HG02885 (cell line): ENCODE measurements around the gene ARGLU1.

Experiments used
- ATAC-seq: cut with Tn5 transposase; IDR thresholded peaks from one replicate; pipeline ENCODE4 v1.9.1; 2021; ENCODE audit warnings: mild to moderate bottlenecking; ENCODE audit not compliant: unreplicated experiment, poor library complexity

ARGLU1 gene

DNA sequence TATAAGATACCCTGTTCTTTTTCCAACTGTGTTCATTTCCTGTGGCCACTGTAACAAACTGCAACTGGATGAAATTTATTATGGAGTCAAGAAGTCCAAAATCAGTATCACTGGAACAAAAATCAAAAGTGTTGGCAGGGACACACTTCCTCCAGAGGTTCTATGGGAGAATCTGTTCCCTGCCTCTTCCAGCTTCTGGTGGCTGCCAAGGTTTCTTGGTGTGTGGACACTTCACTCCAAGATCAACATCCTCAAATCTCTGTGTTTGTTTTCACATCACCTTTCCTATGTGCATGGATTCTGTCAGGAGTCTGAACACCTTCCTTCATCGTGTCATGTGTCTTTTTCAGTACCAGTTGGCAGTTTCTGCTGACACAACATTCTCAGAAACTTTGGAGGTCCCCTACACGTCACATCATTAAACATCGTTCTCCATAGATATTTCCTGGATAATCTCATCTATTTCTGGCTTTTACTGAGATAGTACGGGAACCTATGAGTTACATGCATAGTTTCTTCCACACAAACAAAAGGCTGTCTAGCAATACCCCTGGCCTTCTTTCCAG is 17.3 kb downstream of the ARGLU1 start:
- no peak for ATAC-seq

DNA sequence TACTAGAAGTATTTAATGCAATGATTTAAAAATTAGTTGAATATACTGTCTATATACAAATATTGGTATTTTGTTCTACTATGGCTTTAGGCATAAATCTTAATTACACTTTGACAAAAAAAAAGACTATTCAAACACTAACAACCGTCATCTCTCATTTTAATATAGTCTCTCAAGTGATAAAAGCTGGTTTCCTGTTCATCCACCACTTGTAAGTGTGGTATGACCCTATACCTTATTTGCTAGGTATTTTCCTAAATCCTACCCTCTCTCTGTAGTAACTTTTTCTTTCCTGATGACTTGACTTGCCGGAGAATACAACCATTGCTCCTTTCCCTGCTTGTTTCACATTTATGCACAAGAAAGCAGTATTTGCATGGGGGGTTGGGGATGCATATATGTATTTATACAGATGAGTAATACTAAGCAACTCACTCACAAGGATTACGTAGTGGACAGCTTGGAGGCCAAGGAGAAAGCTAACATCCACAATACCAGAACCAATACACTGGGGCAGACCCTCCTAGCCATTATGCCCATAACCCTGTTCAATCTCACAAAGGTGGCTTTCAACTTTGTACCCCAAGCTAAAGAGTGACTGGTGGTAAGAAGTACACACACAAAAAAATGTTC is 19.8 kb downstream of the ARGLU1 start:
- no peak for ATAC-seq

DNA sequence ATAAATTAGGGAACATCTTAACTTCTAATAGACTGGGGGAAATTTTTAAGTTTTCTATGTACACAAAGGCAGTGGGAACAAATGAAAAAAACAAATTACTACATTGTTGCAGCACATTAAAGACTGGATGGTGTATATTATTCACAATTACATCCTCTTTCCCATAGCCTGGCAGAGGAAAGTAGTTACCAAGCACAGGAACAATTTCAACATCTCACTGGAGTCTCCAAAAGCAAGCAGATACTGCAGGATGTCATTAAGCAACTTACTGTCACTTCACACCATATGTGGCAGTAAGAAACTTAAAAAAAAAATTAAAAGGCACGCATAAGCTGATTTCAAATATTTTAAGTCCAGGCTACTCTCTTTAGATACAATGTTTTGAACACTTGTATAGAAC is 26.1 kb downstream of the ARGLU1 start:
- ATAC-seq, result no peak

DNA sequence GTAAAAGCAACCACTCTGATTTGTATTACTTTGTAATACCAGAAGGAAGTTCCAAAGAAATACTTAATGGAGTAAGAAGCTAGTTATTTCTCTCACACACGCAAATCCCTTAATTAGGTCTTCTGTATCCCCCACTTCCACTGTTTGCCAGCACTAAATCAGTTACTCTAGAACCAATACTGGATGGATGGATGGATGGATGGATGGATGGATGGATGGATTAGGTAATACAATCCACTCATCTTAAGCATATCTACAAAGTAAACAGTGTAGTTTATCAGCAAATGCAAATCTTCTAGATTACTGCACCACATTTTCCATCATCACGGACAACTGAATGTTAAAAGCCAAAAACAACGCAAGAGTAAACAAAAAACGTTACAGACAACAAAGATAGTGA is 27.3 kb downstream of the ARGLU1 start:
- ATAC-seq, result no peak

DNA sequence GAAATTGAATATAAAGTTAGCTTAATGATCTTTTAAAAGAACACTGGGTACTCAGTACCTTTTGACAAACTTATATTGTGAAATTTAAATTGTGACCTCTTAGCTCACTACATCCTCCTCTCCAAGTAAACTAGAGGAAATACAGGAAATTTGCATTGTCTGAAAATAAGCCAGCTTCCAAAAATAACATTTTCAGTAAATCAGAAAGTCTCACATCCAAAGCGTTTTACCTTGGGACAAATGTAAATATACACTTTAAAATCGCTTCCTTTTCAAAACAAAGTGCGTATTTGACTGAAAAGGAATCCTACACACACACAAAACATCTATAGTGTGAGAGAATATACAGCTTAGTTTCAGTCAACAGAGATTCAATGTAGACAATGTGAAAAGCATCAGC is 30.4 kb downstream of the ARGLU1 start:
- ATAC-seq, result no peak

DNA sequence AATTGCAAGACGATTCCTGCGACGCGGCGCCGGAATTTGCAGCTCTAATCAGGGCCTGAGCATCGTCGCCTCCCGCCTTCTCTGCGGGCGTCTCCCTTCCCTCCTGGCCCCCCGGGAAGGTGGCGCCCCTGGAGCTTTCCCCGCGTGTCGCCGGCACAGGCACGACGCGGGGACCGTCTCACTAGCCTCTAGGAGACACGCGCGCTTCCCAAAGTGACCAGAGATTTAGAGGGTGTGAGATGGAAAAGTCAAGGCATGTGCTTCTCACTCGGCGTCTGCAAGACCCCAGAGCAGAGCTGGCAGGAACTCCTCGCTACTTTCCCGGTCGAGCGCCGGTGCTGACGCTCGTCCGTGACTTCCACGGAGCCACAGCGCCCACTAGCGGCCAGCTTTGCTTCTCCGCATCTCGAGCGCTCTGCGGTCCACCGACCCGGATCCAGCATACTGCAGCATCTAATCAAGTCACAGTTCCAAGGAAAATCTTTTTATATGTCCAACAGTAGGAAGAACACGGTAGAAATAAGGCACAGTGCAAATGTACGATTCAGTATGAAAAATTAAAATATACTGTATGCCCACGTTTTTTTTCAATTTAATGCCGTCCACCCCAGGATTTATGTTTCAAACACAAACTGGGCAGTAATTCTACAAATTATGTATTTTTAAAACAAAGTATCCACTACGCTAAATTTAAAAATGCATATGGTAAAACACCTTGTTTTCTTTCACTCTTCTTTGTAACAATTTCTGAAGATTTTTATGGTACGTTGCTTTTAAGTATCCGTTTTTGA is 31.5 kb downstream of the ARGLU1 start:
- peak; percentile 36 for ATAC-seq

DNA sequence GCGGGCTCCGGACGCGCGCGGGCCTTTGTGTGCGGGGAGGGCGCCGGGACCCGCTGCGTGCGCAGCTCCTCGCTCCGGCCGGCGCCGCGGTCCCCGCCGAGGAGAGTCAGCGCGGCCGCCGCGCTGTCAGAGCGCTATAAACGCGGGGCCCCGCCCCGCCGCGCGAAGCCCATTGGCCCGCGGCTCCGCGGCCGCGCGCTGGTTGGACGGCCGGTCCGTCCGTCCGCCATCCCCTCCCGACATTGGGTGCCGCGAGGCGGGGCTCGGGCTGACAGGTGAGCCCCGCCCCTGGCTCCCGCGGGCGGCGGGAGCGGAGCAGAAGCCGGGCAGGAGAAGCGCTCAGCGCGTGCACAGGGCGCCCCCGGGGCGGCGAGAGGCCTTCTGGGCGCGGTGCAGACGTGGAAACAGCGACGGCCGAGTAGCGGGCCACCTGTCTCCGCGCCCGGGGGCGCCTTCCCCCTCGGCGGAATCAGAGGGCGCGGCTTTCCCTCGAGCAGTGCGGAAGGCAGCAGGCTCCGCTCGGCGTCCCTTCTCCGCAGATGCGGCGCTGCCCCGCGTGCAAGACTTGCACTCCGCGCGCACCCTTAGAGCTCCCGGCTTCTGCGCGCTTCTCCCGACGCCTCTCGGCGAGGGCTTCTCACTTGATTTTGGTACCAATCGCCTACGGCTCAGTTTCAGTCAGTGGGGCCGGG is 32.2 kb downstream of the ARGLU1 start, which contains the start of gene EFNB2:
TSS of gene EFNB2 (minus strand) at position 111 of the 692 bp plus-strand sequence. CDS start 698 bp downstream, outside the sequence.
- ATAC-seq, result peak; percentile 95

DNA sequence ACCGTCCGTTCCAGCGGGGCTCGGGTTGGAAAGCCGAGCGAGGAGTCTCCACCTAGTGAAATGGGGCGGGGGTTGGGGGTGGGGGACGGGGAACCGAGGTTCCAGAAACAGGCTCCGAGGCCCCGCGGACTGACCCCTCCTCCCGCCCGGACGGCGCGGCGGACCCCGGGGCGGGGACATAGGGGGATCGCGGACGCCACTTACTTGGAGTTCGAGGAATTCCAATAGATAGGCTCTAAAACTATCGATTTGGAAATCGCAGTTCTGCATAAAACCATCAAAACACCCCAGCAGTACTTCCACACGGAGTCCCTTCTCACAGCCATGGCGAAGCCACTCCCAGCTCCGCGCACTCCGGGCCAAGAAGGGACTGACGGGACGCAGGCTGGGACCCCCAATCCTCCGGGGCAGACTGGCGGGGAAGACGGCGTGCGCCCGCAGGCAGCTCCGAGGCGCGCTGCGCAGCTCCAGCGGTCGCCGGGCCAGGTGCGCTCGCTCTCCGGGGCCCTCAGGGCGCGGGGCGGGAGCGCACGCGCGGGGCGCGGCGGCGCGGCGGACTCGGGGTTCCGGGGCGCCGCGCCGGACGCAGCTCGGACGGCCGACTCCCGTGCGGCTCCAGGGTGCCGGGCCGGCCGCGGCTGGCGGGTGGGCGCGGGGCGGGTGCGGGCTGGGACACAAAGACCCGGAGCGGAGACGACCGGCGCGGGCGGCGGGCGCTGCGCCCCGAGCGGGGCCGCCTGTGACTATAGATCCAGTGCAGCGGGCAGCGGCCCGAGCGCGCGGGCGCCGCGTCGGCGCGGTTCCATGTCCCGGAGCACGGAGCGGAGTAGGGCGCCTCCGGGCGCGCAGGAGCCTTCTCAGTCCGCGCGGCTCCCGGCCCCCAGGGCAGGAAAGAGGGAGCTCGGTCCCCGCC is 33.0 kb downstream of the ARGLU1 start:
- peak; percentile 32 for ATAC-seq

DNA sequence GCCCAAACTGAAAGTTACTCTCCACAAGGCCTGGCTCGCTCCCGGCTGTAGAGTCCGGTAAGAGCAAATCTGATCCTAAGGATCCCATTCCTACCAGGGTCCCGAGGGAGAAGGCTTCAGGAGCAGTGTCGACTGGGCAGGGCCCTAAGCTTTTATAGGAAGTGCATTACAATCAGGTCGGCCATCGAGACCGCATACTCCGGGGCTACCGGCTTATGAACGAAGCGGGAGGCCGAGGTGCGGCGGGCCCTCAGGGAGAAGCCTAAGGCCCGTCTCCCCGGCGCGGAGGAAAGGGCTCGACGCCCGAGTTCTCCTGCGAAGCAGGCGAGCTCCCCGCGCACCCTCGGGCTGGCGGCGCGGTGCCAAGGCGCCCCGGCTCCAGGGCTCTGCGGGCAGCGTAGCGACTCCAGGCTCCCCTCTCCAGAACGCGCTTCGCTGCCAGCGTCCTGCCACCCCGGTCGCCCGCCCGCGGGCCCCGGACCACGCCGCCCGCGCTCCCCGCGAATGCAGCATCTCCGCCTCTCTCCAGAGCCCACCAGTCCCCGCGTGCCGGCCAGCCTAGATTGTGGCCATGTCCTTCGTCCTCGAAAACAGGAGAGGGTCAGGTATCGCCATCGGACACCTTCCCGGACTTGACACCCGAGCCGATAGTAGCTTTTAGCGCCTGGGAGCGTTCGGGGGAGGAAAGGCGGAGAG is 33.8 kb downstream of the ARGLU1 start:
- ATAC-seq, result no peak

DNA sequence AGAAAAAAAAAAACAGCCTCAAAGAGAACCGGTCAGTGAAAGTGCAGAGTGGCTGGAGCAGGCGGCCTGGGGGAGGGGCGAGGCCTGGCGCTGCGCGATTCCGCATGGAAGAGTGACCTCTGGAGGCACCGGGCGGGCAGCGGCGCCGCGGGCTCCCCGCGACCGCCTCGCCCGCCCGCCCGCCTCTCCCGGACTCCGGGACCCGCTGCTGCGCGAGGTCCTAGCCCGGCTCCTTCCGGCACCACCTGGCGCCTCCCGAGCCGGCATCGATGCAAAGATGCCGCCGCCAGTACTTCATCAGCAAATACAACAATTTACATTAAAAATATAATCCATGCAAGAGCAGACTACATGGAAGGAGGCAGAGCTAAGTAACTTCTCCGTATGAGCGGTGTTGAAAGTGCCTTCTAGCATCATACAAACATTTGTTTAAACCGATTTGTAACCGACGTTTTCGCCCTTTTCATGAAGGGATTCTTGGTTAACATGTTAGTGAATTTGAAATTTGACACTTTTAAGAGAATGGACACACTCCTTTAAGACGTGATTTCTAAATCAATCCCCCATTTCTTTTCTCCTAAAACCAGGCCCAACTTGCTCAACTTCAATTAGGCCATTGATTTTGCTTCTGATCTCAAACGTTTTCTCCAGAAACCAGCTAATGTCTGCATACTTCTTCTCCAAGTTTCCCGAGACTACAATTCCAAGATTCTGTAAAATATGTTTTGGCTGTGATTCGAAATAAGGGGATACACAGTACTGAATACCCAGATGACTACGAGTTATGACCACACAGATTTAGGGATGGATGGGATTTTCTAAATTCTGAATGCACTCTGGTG is 34.6 kb downstream of the ARGLU1 start:
- ATAC-seq, result no peak

DNA sequence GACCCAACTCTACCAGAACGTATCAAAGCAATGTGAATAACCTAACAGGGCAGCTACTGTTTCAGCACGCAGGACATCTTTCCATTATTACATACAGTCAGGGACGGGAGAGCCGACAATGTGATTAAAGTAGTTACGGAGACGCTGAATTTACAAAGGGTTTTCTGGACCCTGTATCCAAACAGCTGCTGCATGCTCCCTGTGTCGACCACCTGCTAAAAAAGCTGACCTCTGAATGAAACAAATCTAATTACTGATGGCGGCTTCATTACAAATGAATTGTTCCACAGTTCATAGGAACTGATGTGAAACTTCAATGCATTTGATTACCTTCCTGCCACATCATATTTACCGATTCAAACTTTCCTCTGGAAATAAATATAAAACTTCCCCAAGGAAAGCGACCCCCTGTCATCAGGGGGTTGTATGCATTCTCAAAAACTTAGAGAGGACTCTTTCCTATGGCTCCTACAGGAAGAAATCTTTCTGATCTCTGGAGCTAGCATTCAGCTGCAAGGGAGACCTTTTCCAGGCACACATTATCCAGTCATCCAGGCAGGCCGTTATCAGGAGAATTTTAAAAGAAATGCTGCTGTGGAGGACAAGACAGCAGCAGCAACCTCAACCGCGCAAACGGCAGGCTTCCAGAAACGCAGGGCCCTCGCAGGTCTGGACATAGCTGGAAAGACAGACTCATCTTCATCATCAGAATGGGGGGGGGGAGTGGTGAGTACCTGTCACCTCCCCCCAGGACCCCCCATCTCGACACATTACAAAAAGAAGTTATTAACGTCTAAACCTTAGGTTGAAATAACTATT is 35.6 kb downstream of the ARGLU1 start:
- no peak for ATAC-seq

DNA sequence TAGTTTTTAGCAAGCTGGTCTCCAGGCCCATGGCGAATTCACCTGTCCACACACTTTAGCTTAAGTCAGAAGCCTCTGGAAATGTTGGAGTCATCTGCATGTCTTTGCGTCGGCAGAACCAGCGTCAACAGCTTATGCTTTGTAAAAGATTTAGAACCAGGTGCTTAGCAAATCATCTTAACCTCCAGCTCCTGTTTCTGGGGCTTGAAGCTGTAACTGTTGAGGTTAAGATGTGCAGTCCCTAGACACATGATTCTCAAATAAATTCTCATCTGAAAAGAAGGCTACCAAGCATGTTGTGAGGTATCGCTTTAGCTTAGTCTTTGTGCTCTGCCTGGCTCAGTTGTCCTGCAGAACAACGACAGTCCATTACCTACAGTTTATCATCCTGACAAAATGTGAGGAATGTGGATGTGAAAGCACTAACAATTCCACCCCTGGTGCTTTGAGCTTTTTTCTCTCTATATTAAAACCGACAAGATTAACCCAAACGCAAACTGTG is 36.9 kb downstream of the ARGLU1 start:
- ATAC-seq, result no peak

DNA sequence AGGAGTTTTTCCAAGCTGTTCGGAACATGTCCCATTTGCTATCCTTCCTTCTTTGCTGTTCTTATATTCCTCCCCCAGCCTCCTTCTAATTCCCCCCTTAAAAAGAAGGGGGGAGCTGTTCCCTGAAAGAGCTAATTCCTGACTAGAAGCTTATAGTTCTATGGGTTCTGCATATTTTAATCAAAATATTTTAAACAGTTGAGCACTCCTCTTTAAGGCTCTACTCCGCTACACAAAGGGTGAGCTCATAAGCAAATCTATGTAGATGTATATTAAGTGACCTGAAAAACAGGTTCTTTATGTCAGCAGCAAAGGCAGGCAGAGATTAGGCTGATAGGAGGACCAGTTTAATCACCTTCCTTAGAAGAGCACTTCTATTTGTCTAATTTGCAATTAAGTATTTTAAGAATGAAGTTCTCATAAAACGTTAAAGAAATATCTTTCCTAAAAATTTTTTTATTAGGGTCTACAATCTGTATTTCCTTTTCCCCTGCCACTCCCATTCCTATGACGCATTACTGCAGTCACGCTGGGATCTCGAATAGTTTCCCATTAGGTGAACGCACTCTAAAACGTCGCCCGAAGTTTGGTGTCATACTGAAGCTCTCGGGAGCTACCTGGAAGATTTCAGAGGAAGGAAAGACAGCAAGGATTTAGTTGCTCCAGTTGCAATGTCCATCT is 37.6 kb downstream of the ARGLU1 start:
- no peak for ATAC-seq

DNA sequence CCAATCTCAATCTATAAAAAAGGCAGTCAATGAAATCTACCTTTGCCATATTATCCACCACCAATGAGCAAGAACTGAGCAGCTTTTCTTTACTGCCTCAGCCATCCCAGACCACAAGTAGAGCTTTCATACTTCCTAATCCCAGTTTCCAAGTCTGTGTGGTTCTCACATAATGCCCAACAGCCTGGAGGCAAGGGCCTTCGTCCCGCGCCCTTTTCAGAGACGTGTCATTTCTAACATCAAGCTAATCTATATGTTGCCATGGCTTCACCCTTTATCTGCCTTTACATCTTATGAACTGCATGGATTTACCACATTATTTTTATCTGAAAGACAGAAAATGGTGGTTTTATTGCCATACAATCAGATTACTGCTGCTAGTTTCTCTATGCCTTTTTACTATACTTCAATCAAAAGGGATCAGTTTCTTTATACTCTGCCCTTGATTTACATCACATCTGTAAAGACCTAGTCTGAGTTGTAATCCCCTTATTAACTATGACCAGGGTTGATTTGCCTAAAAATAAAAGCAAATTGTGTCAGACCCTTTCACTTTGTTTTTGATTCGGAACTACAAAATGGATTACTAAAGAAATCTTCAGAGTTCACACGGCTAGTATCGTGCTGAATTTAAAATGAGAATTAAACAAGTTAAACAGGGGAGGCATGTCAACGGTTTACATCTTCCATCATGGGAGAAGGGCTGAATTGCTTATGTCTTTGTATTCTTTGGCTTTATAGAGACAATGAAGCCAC is 38.3 kb downstream of the ARGLU1 start:
- no peak for ATAC-seq

DNA sequence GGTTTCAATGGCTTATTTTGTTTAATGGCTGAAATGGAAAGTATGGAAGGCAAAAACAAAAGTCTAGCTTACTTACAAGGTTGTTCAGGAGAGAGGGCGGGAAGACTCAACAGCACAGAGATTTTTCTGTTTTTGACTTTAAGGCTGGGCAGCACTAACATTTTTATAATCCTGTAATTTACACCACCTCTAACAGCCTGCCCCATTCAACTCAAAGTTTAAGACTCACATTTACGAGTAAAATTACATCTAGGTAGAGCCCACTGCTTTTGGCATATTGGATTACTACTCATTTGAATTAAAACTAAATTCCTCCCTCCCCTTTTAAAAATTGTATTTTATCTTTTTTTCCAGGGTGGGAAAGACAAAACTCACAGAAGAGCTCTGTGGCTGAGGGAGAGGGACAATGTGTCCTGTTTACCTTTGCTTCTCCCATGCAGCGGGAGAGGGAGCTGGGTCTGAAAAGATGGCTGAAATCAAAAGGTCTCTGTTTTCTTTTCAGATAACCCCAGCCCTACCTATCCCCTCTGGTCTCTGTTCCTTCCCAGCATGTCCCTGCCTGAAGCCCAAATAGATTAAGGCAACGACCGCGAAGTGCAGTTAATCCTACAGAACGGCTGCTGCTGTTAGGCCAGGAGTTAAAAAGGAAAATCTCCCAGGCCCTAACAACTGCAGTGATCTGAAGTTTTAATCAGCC is 39.1 kb downstream of the ARGLU1 start:
- no peak for ATAC-seq

DNA sequence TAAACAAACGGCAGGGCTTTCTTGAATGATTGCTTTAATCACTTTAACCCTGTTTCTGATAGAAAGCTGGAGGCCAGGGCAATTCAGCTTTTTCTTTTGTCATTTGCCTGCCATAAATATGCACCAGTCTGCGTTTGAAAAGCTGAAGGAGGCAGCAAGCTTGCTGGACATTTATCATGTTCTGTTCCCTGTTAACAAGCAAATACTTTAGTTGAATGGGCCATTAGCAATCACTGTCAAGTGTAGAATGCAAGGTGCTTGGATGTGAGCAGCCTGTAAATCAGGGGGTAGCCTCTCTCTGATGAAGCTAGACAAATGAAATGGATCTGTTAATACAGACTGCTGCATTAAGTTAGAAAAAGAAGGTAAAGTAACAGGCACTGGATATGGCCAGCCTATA is 40.1 kb downstream of the ARGLU1 start:
- ATAC-seq, result no peak
